SK-N-MC (cell line): ENCODE data around the gene VEPH1.

Experiments
- EZH2 ChIP-seq: fragments of 200-600 bp; sonication (generic); IDR thresholded peaks from one replicate; pipeline ENCODE4 v1.6.1; 2017; ENCODE audit warnings: antibody characterized with exemption
- FOXP2 ChIP-seq: optimal IDR thresholded peaks from 2 replicates; pipeline ENCODE3; 2011; ENCODE audit warnings: mild to moderate bottlenecking, moderate library complexity; ENCODE audit not compliant: insufficient read depth; ENCODE audit errors: extremely low read length, control extremely low read depth
- POLR2AphosphoS5 ChIP-seq: IDR thresholded peaks from 2 replicates; pipeline ENCODE4 v1.6.1; 2012; ENCODE audit warnings: mild to moderate bottlenecking, low read depth, low read length, borderline replicate concordance

- TF ChIP-seq EZH2 (no peak), POLR2AphosphoS5 (no peak), FOXP2 (no peak)
Measured at GRCh38 chr3:157220883-157221282, 282.3 kb downstream of the VEPH1 start.
